Spleen (tissue), 11 donors: ENCODE measurements around the gene NRDC. TPM values are rescaled to one million over a fixed set of nuclear protein-coding genes. Genes with fewer than 3 reads are reported as not detected.

Source experiments
- DNase-seq: peaks from one replicate; pipeline ENCODE4 v3.0.0-alpha.2; 2020
- H3K27ac ChIP-seq, 8 donors: fragments of 200-600 bp; sonication (generic) in 7 of 8; 1 replicate in 4 of 8; 2 replicates in 4 of 8; pipeline versions ENCODE4 v1.5.0 to v1.8.0; 2016 to 2021; ENCODE audit warnings: inconsistent platforms in 4 of 8, mild to moderate bottlenecking in 4 of 8, moderate library complexity in 1 of 8
- H3K27me3 ChIP-seq, 7 donors: fragments of 200-600 bp; sonication (generic) in 6 of 7; replicated peaks in 1 of 7; 1 replicate in 4 of 7; 2 replicates in 3 of 7; pipeline versions ENCODE4 v1.5.0 to v1.8.0; 2016 to 2021; ENCODE audit warnings: inconsistent platforms in 3 of 7, mild to moderate bottlenecking in 1 of 7
- H3K36me3 ChIP-seq, 6 donors: fragments of 200-600 bp; sonication (generic) in 5 of 6; 1 replicate in 4 of 6; 2 replicates in 2 of 6; pipeline versions ENCODE4 v1.5.0 to v1.8.0; 2016 to 2021; ENCODE audit warnings: inconsistent platforms in 2 of 6
- H3K4me1 ChIP-seq, 6 donors: fragments of 200-600 bp; sonication (generic) in 5 of 6; 1 replicate in 3 of 6; 2 replicates in 3 of 6; pipeline versions ENCODE4 v1.5.0 to v1.8.0; 2016 to 2021; ENCODE audit warnings: inconsistent platforms in 3 of 6
- H3K4me3 ChIP-seq, 8 donors: fragments of 200-600 bp; sonication (generic) in 7 of 8; 1 replicate in 4 of 8; 2 replicates in 4 of 8; pipeline versions ENCODE4 v1.5.0 to v1.8.0; 2016 to 2021; ENCODE audit warnings: inconsistent platforms in 4 of 8, mild to moderate bottlenecking in 4 of 8, moderate library complexity in 2 of 8
- H3K9me3 ChIP-seq, 8 donors: fragments of 200-600 bp; sonication (generic) in 7 of 8; 1 replicate in 4 of 8; 2 replicates in 4 of 8; pipeline versions ENCODE4 v1.5.0 to v1.8.0; 2016 to 2021; ENCODE audit warnings: inconsistent platforms in 4 of 8
- POLR2A ChIP-seq, 3 donors: fragments of 450-650 bp; IDR thresholded peaks; one replicate each; pipeline ENCODE4 v1.5.1; 2017; ENCODE audit warnings: antibody characterized with exemption in 3 of 3, mild to moderate bottlenecking in 1 of 3
- POLR2AphosphoS5 ChIP-seq, 3 donors: sonication (generic); formaldehyde crosslinking; IDR thresholded peaks; one replicate each; pipeline ENCODE4 v1.5.1; 2017; ENCODE audit warnings: antibody characterized with exemption in 3 of 3
- WGBS, 5 donors: extraction: QIAGEN DNeasy Blood & Tissue Kit in 3 of 5; methylation state at CpG; one replicate each; pipeline versions ENCODE4 v1.1.5 to v1.1.7; 2013 to 2018; 5-methylcytosine and 5-hydroxymethylcytosine counted together
- intact Hi-C: fragments of 100-400 bp; cut with DNase I; formaldehyde crosslinking; loops from one replicate; pipeline ENCODE4 v1.15.0; 2023; ENCODE audit warnings: low total_unique reads
- polyA plus RNA-seq, 3 donors: library from polyadenylated mRNA; stranded (reverse); fragments of 200-250 nt; gene quantifications; one replicate each; pipeline ENCODE4 v1.2.1, GENCODE V29; 2013
- total RNA-seq, 7 donors: library from RNA; depleted of rRNA in 3 of 7; stranded (reverse); fragments of >200 nt in 3 of 7; fragmentation: NEBNext Ultra II Directional in 4 of 7; extraction: Animal tissue kit (Norgen Biotek cat#: 25700) in 4 of 7; gene quantifications; one replicate each; pipeline versions ENCODE4 v1.1.0 to v1.2.1, GENCODE V29; 2016 to 2021
- TF ChIP-seq, protein P1 (sequence below), 11 experiments: fragments of 200-600 bp in 7 of 11; fragments of 450-650 bp in 4 of 11; sonication (generic) in 4 of 11; IDR thresholded peaks in 8 of 11; conservative IDR thresholded peaks in 3 of 11; 1 replicate in 7 of 11; 2 replicates in 4 of 11; pipeline versions ENCODE4 v1.4.0 to v1.8.0; 2016 to 2021; ENCODE audit warnings: antibody characterized with exemption in 11 of 11, inconsistent platforms in 4 of 11, mild to moderate bottlenecking in 1 of 11
- donor health status: healthy with polysubstance abuse.
- donor health status: DM: no; HTN: no; CAD: no; lungs with moderate emphysema.
- donor health status: DM: no; HTN: no; CAD: no.
- donor health status: Bipolar disorder and iron deficiency.
- donor health status: healthy.
- donor health status: DM: no; HTN: no; CAD: no.
- donor health status: DM: yes; HTN: yes; CAD: no.

NRDC gene
- total and polyA plus RNA-seq, 10 donors = 61.3 to 189 (median 120) TPM

DNA sequence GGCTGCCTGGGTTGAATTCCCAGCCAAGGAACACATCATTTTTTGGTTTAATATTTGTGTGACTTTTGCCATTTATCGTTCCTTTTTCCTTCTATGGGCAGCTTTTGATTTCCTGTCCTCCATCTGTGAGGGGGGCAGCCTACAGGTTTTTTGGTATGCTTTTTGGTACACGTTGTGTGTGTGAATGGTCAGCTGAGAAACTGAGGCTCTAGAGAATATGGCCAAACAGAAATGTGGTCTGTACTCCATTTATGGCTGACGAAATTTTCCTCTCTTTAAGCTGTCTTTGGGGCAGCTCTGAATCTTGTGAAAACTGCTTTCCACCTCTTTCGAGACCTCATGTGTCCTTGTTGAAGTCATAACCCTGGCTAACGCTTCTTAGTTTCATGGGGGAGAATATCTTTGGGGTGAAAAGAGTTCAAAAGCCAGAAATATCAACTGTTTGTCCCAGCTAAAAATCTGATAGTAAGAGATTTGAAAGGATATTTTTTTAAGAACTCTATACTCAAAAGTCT, 26.6 kb downstream of the NRDC start:
- no peak for DNase-seq
- WGBS, 5 donors = 76 to 87% (median 80%) methylated on average over 5 of the region's 5 CpGs
- H3K9me3 ChIP-seq = no peaks in the 10 kb centered on the region
- no peak overlapping the region for H3K27ac ChIP-seq
- H3K27me3 ChIP-seq = no peaks in the 10 kb centered on the region
- no peak overlapping the region for H3K4me3 ChIP-seq
- intact Hi-C loops = no loop called here
- TF ChIP-seq, protein P1, sequence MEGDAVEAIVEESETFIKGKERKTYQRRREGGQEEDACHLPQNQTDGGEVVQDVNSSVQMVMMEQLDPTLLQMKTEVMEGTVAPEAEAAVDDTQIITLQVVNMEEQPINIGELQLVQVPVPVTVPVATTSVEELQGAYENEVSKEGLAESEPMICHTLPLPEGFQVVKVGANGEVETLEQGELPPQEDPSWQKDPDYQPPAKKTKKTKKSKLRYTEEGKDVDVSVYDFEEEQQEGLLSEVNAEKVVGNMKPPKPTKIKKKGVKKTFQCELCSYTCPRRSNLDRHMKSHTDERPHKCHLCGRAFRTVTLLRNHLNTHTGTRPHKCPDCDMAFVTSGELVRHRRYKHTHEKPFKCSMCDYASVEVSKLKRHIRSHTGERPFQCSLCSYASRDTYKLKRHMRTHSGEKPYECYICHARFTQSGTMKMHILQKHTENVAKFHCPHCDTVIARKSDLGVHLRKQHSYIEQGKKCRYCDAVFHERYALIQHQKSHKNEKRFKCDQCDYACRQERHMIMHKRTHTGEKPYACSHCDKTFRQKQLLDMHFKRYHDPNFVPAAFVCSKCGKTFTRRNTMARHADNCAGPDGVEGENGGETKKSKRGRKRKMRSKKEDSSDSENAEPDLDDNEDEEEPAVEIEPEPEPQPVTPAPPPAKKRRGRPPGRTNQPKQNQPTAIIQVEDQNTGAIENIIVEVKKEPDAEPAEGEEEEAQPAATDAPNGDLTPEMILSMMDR (IDR thresholded peaks at IDR 0.05 in 8 of 11, conservative IDR thresholded peaks at IDR 0.05 in 3 of 11) = no peak
- H3K36me3 ChIP-seq = peaks cover 0 to 52% (median 8%) of the 10 kb centered on the region in 6 donors
- peaks cover 0 to 12% (median 0%) of the 10 kb centered on the region in 6 donors for H3K4me1 ChIP-seq

- H3K36me3 ChIP-seq = peaks cover 0 to 57% (median 8%) of the 10 kb centered on the region in 6 donors
- DNase-seq = no peak
- TF ChIP-seq POLR2A (IDR thresholded peaks at IDR 0.05) = no peak
- intact Hi-C loops = no loop called here
- peaks cover 0 to 12% (median 0%) of the 10 kb centered on the region in 6 donors for H3K4me1 ChIP-seq
- H3K4me3 ChIP-seq = no peak overlapping the region
- 36 to 58% (median 46%) methylated on average over 8 of the region's 8 CpGs for WGBS, 5 donors
- H3K9me3 ChIP-seq = no peaks in the 10 kb centered on the region
- no peaks in the 10 kb centered on the region for H3K27me3 ChIP-seq
- no peak overlapping the region for H3K27ac ChIP-seq
Measured at GRCh38 chr1:51850420-51851223, 27.9 kb downstream of the NRDC start.

DNA sequence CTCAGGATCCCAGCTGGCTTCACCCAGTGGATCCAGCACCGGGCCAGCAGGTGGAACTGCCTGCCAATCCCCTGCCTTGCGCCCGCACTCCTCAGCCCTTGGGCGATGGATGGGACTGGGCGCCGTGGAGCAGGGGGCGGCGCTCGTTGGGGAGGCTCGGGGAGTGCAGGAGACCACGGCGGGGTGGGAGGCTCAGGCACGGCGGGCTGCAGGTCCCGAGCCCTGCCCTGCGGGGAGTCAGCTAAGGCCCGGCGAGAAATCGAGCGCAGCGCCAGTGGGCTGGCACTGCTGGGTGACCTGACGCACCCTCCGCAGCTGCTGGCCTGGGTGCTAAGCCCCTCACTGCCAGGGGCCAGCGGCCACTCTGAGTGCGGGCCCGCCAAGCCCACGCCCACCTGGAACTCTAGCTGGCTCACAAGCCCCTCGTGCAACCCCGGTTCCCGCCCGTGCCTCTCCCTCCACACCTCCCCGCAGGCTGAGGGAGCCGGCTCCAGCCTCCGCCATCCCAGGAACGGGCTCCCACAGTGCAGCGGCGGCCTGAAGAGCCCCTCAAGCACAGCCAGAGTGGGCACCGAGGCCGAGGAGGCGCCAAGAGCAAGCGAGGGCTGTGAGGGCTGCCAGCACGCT, 31.1 kb downstream of the NRDC start:
- Histone ChIP-seq H3K27ac (no peak overlapping the region), H3K27me3 (no peaks in the 10 kb centered on the region), H3K4me1 (peaks cover 0 to 12% (median 0%) of the 10 kb centered on the region in 6 donors), H3K36me3 (peaks cover 0 to 28% (median 0%) of the 10 kb centered on the region in 6 donors), H3K4me3 (no peak overlapping the region), H3K9me3 (no peaks in the 10 kb centered on the region)
- DNase-seq = no peak
- intact Hi-C loops = no loop called here
- WGBS, 5 donors = 96 to 99% (median 98%) methylated on average over 32 to 42 of the region's 42 CpGs
- TF ChIP-seq, protein P1 (IDR thresholded peaks at IDR 0.05 in 8 of 11, conservative IDR thresholded peaks at IDR 0.05 in 3 of 11) = no peak
- peak in 1 of 3 donors; percentile 51 for TF ChIP-seq POLR2AphosphoS5 (IDR thresholded peaks at IDR 0.05)

- intact Hi-C loops = no loop called here
- 77 to 85% (median 79%) methylated on average over 4 of the region's 4 CpGs for WGBS, 5 donors
- TF ChIP-seq, protein P1 (IDR thresholded peaks at IDR 0.05 in 8 of 11, conservative IDR thresholded peaks at IDR 0.05 in 3 of 11) = no peak
- TF ChIP-seq POLR2AphosphoS5 (IDR thresholded peaks at IDR 0.05) = no peak
- no peak for TF ChIP-seq POLR2A (IDR thresholded peaks at IDR 0.05)
- no peak for DNase-seq
- Histone ChIP-seq H3K27me3 (no peaks in the 10 kb centered on the region), H3K27ac (no peak overlapping the region), H3K4me3 (no peak overlapping the region), H3K36me3 (peaks cover 0 to 44% (median 7%) of the 10 kb centered on the region in 6 donors), H3K9me3 (no peaks in the 10 kb centered on the region), H3K4me1 (no peaks in the 10 kb centered on the region)
Measured at GRCh38 chr1:51843948-51844347, 34.6 kb downstream of the NRDC start.
